Stimulated activated CD4-positive, alpha-beta T cell treated with anti-CD3 and anti-CD28 coated beads, TNF-alpha, amount 100 ng/mL, for 48 hours (primary cell): ENCODE results near the gene DOCK9.

Experiments
- DNase-seq, 3 donors: peaks; one replicate each; pipeline ENCODE4 v3.0.0-alpha.2; 2020; ENCODE audit warnings: low read depth in 3 of 3

DOCK9 gene

GRCh38 chr13:98977568-98978265 is at the start of gene DOCK9:
TSS of gene DOCK9 (minus strand) at chr13:98978064. CDS start at chr13:98977909, 155 bp downstream.
- DNase-seq = no peak

- no peak for DNase-seq
Measured at GRCh38 chr13:99027260-99027659, 49.4 kb upstream of the DOCK9 start.

- no peak for DNase-seq
Measured at GRCh38 chr13:99022941-99023340, 45.1 kb upstream of the DOCK9 start.

- no peak for DNase-seq
Measured at GRCh38 chr13:99018418-99019180, 40.7 kb upstream of the DOCK9 start.

GRCh38 chr13:99015606-99016490 is 38.0 kb upstream of the DOCK9 start:
- no peak for DNase-seq

GRCh38 chr13:99014522-99014921 is 36.7 kb upstream of the DOCK9 start:
- no peak for DNase-seq

- no peak for DNase-seq
Measured at GRCh38 chr13:99013951-99014350, 36.1 kb upstream of the DOCK9 start.

GRCh38 chr13:99012539-99012938 is 34.7 kb upstream of the DOCK9 start:
- no peak for DNase-seq

- DNase-seq = no peak
Measured at GRCh38 chr13:99009987-99010551, 32.2 kb upstream of the DOCK9 start.

GRCh38 chr13:99008577-99008976 is 30.7 kb upstream of the DOCK9 start:
- DNase-seq = no peak

GRCh38 chr13:99007414-99007986 is 29.6 kb upstream of the DOCK9 start:
- no peak for DNase-seq

GRCh38 chr13:99005609-99006008 is 27.7 kb upstream of the DOCK9 start:
- no peak for DNase-seq

- no peak for DNase-seq
Measured at GRCh38 chr13:99004978-99005377, 27.1 kb upstream of the DOCK9 start.

- no peak for DNase-seq
Measured at GRCh38 chr13:99003851-99004471, 26.1 kb upstream of the DOCK9 start.

- DNase-seq = no peak
Measured at GRCh38 chr13:99003186-99003585, 25.3 kb upstream of the DOCK9 start.

GRCh38 chr13:99002172-99002710 is 24.4 kb upstream of the DOCK9 start:
- no peak for DNase-seq

- no peak for DNase-seq
Measured at GRCh38 chr13:99000137-99000536, 22.3 kb upstream of the DOCK9 start.

- no peak for DNase-seq
Measured at GRCh38 chr13:98999639-98999952, 21.7 kb upstream of the DOCK9 start.

GRCh38 chr13:98998831-98999638 is 21.2 kb upstream of the DOCK9 start:
- peak in 2 of 3 donors; percentile 15 to 33 for DNase-seq
